HAP-1 (cell line): Measurements from ENCODE around the gene ZNF836.

Experiments
- DNase-seq, 2 experiments: peaks; one replicate each; pipeline ENCODE4 v3.0.0-alpha.2; 2016 to 2020; ENCODE audit warnings: low spot score in 2 of 2
- H3K27me3 ChIP-seq: fragments of 250-450 bp; sonication (Bioruptor Pico); 2 replicates; pipeline ENCODE4 v1.5.1; 2020; ENCODE audit warnings: low read depth, mild to moderate bottlenecking, moderate library complexity
- H3K36me3 ChIP-seq: fragments of 250-450 bp; sonication (Bioruptor Pico); replicated peaks from 2 replicates; pipeline ENCODE4 v1.5.1; 2020; ENCODE audit warnings: mild to moderate bottlenecking
- H3K4me1 ChIP-seq: fragments of 250-450 bp; sonication (Bioruptor Pico); 2 replicates; pipeline ENCODE4 v1.5.1; 2020; ENCODE audit warnings: mild to moderate bottlenecking
- H3K4me3 ChIP-seq: fragments of 250-450 bp; sonication (Bioruptor Pico); 2 replicates; pipeline ENCODE4 v1.5.1; 2020; ENCODE audit warnings: mild to moderate bottlenecking, moderate library complexity
- H3K9me3 ChIP-seq: fragments of 250-450 bp; sonication (Bioruptor Pico); 2 replicates; pipeline ENCODE4 v1.5.1; 2020; ENCODE audit warnings: mild to moderate bottlenecking, moderate library complexity
- in situ Hi-C: fragments of 300-500 bp; cut with MboI; formaldehyde crosslinking; loops from 3 replicates; pipeline ENCODE4 v1.14.3; 2020; ENCODE audit warnings: low sequenced_read_pairs, inconsistent platforms, mixed read lengths

The ZNF836 gene

DNA sequence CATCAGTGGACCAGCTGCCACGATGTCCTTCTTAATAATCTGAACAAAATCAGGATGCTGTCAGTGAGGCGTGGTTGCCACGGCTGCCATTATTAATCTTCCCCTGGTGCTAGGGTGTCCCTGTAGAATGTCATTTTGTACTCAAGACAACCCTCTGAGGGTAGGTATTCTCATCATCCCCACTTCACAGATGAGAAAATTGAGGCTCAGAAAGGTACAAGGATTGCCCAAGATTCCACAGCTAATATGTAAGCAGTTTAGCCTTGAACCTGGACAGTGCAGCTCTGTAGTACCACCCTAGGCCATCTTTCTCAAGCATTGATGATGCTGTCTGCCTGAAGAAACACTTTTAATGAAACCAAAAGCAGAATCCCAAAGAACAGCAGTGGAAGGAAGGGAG lies 26.5 kb upstream of the ZNF836 start:
- H3K36me3 ChIP-seq, result peaks cover 77% of the 10 kb centered on the region
- H3K9me3 ChIP-seq, result no peaks in the 10 kb centered on the region
- in situ Hi-C loops, result no loop called here
- H3K4me1 ChIP-seq, result no peaks in the 10 kb centered on the region
- no peaks in the 10 kb centered on the region for H3K27me3 ChIP-seq
- DNase-seq, result no peak
- H3K4me3 ChIP-seq, result no peak overlapping the region

DNA sequence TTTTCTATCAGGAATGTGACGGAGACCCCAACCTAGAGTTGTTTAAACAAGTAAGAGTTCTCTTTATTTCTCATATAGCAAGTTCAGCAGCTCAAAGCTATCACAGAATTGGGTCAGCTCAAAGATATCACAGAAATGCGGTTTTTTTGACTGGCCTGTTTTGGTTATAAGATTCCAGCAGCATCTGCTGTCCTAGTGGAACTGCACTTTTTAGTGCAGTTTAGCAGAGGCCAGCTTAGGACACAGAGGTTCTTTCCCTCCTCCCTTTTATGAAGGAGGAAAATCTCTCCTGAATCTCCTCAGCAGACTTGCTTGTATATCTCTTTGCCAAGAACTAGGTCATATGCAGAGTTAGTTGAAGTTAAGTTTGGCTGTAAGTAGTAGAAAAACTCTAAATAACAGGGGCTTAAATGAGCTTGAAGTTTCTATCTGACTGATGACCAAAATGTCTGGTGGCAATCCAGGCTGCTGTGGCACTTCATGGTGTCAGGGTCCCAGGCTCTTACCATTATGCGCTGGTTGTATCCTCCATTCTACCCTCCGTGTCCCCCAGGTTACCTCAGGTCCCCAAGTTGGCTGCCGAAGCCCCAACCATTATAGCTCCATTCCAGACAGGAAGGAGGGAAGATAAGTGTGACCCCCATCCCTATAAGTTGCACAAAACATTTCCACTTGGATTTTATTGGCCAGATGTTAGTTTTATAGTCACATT lies 25.0 kb upstream of the ZNF836 start:
- in situ Hi-C loops, result no loop called here
- Histone ChIP-seq H3K36me3 (peaks cover 72% of the 10 kb centered on the region), H3K4me3 (no peak overlapping the region), H3K9me3 (no peaks in the 10 kb centered on the region), H3K4me1 (peaks cover 5% of the 10 kb centered on the region; the same call in 1 of the 2 replicates), H3K27me3 (no peaks in the 10 kb centered on the region)
- no peak for DNase-seq

DNA sequence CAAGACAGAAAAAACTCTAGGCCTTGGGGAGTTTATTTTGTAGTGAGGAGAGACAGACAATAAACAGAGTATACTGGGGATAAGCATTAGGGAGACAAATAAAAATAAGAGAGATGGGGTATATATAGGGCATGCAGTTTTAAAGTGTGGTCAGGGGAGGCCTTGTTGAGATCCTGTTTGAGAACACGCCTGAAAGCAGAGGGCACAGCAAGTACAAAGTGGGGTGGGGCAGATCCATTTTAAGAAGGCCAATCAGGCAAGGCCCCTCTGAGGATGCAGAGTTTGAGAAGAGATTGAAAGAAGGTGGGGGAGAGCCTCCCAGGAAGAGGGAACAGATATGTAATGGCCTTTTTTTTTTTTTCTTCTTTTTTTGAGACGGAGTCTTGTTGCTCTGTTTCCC lies 20.5 kb upstream of the ZNF836 start:
- Histone ChIP-seq H3K27me3 (no peaks in the 10 kb centered on the region), H3K4me3 (peak overlapping the region; percentile 100), H3K36me3 (peaks cover 51% of the 10 kb centered on the region), H3K9me3 (no peaks in the 10 kb centered on the region), H3K4me1 (peaks cover 7% of the 10 kb centered on the region; the same call in 1 of the 2 replicates)
- in situ Hi-C loops, result no loop called here
- peak in 1 of 2 experiments; percentile 13 for DNase-seq

DNA sequence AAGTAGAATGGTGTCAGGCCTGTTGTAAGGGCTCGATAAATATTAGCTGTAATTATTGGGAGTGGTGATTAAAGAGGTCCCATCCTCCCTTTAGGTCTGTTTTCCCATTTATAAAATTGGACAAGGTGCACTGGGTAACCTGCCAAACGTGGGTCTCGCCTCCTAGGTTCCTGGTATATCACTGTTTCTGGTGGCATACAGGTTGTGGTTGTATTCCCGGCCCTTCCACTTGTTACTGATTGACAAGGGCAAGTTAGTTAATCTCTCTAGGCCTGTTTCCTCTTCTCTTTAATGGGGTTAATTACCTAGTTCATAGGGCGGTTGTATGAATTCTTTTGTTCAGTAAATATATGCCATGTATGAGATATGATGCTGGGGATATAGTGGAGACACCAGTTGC lies 20.0 kb upstream of the ZNF836 start:
- DNase-seq, result no peak
- no peaks in the 10 kb centered on the region for H3K9me3 ChIP-seq
- no peaks in the 10 kb centered on the region for H3K27me3 ChIP-seq
- peaks cover 46% of the 10 kb centered on the region for H3K36me3 ChIP-seq
- in situ Hi-C loops, result no loop called here
- peak overlapping the region; percentile 100 for H3K4me3 ChIP-seq
- H3K4me1 ChIP-seq, result peaks cover 7% of the 10 kb centered on the region; the same call in 1 of the 2 replicates

DNA sequence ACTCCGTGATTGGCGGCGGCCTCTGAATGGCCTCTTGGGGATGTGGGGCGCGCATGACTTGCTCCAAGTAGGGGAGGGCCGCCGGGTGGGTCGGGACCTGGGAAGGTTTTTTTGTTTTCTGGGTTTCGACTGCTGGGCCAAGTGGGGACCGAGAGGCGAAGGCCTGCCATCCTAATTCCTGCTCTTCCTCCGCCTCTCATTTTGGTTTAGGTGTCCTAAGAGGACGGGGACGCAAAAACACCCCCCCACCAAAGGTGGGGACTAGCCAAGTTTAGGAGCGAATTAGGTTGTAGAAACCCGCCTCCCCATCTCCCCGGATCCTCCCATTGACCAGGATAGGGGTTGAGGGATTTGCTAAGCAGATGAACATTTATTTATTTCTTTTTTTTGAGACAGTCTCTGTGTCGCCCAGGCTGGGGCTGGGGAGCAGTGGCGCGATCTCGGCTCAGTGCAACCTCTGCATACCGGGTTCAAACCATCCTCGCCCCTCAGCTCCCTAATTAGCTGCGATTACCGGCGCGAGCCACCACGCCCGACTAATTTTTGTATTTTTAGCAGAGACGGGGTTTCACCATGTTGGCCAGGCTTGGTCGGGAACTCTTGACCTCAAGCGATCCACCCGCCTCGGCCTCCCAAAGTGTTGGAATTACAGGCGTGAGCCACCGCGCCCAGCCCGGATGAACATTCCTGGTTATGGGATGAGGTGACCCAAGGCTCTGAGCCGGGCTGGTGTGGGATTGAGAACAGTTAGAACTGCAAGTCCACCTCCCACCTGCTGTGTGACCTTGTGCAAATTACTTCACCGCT lies 19.3 kb upstream of the ZNF836 start:
- in situ Hi-C loops, result no loop called here
- H3K4me3 ChIP-seq, result peak overlapping the region; percentile 100
- H3K9me3 ChIP-seq, result no peaks in the 10 kb centered on the region
- peak in 1 of 2 experiments; percentile 42 for DNase-seq
- peaks cover 39% of the 10 kb centered on the region for H3K36me3 ChIP-seq
- H3K27me3 ChIP-seq, result no peaks in the 10 kb centered on the region
- peaks cover 7% of the 10 kb centered on the region; the same call in 1 of the 2 replicates for H3K4me1 ChIP-seq

DNA sequence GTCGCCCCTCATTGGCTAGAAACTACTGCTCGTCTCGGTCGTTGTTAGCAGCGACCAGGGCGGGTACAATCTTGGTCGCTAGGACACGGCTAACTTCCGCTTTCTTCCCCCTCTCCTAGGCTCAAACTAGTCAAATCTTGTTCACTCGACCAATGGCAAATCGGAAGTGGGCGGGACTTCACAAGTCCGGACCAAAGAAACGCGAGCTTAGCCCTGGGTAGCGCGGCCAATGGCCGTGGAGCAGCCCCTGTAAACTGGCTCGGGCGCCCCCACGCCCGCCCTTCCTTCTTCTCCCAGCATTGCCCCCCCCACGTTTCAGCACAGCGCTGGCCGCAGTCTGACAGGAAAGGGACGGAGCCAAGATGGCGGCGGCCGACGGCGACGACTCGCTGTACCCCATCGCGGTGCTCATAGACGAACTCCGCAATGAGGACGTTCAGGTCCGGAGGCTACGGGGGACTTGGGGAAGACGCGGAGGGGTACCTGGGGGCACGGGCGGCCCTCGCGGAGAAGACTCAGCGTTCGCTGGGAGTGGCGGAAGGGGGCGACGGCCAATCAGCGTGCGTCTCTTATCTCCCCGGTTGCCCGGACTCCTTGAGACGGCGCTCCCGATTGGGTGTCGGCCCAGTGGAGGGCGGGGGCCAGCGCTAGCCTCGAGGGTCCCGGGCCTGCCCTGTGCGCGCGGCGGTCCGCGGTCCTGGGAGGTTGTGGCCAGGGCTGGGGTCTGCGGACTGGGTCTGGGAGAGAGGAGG lies 18.5 kb upstream of the ZNF836 start, which contains the start of gene PPP2R1A:
Gene PPP2R1A (plus strand): TSS at position 318 of the 752 bp plus-strand sequence. CDS start 45 bp downstream, at position 363.
- Histone ChIP-seq H3K36me3 (peaks cover 31% of the 10 kb centered on the region), H3K4me1 (peaks cover 7% of the 10 kb centered on the region; the same call in 1 of the 2 replicates), H3K4me3 (peak within 1 kb of the TSS; percentile 100), H3K27me3 (no peaks in the 10 kb centered on the region), H3K9me3 (no peaks in the 10 kb centered on the region)
- in situ Hi-C loops, result no loop called here
- peak; percentile 98 to 100 for DNase-seq

DNA sequence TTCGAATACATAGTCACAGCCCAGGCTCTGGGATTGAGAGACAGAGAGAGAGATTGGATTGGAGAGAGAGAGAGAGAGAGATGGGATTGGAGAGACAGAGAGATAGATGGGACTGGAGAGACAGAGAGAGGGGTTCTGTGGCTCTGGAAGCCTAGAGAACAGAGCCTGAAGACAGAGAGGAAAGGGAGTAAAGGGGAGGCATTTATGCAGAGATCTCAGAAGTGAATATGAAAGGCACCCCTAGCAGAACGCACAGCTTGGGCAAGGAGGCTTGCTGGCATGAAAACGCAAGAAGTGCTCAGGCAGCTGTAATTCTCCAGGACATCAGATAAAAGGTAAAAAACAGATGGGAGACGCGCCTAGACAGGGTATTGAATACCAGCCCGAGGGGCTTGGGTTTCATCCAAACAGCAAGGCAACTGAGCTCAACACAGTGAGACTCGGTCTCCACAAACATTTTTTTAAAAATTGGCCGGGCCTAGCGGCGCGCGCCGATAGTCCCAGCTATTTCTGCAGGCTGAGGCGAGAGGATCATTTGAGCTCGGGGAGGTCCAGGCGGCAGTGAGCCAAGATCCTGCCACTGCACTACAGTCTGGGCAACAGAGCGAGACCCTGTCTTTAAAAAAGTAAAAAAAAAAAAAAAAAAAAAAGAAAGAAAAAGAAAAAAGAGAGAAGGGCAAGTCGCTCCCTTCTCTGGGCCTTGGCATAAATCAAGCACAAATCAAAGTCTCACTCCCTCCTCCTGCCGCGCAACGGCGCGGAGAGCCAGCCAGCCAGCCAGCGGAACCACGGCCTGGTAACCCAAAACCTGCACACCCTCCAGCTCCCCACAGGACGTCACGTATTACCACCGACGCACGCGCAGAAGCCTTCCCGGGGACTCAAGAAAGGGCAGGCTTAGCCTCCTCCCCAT lies 17.7 kb upstream of the ZNF836 start:
- H3K27me3 ChIP-seq, result no peaks in the 10 kb centered on the region
- H3K9me3 ChIP-seq, result no peaks in the 10 kb centered on the region
- H3K4me1 ChIP-seq, result peaks cover 7% of the 10 kb centered on the region; the same call in 1 of the 2 replicates
- DNase-seq, result peak; percentile 98 to 99
- H3K36me3 ChIP-seq, result peaks cover 27% of the 10 kb centered on the region
- H3K4me3 ChIP-seq, result peak overlapping the region; percentile 31
- in situ Hi-C loops, result no loop called here

DNA sequence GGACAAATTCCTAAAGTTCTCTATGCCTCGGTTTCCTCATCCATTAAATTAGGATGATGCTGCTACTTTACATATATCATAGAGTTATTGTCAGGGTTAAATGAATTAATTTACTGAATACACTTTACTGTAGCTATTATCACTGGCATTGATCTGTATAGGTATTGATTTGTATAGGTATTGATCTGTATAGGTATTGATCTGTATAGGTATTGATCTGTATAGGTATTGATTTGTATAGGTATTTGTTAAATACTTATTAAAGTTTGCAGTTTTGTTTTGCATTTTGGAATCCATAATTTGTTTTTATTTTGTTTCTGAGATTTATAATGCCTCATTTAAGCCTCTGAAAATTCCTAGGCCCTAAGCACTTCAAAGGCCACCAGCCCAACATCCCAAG lies 16.0 kb upstream of the ZNF836 start:
- Histone ChIP-seq H3K9me3 (no peaks in the 10 kb centered on the region), H3K4me1 (peaks cover 7% of the 10 kb centered on the region; the same call in 1 of the 2 replicates), H3K27me3 (no peaks in the 10 kb centered on the region), H3K4me3 (no peak overlapping the region), H3K36me3 (peaks cover 15% of the 10 kb centered on the region)
- no peak for DNase-seq
- in situ Hi-C loops, result no loop called here

DNA sequence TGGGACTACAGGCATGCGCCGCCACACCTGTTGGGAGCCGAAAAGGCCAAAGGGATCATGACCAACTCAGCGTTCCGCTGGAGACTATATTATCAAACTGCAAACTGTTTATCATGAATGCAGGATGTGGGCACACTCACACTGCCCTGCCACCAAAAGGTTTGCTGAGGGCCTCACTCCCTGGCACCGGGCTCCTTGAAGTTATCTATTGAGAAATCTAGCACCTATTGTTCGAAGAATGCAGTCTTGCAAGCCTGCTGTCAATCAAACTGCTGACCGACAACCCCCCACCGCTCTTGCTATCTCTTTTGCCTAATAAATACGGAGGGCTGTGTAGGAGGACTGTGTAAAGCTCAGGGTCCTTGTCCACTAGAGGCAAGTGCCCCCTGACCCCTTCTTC lies 5.2 kb upstream of the ZNF836 start:
- Histone ChIP-seq H3K4me3 (no peak overlapping the region), H3K27me3 (no peaks in the 10 kb centered on the region), H3K9me3 (0 out of 2 replicates have a peak, but pooled peaks cover 3% of the 10 kb centered on the region), H3K36me3 (no peaks in the 10 kb centered on the region), H3K4me1 (peaks cover 5% of the 10 kb centered on the region)
- in situ Hi-C loops, result no loop called here
- DNase-seq, result no peak

DNA sequence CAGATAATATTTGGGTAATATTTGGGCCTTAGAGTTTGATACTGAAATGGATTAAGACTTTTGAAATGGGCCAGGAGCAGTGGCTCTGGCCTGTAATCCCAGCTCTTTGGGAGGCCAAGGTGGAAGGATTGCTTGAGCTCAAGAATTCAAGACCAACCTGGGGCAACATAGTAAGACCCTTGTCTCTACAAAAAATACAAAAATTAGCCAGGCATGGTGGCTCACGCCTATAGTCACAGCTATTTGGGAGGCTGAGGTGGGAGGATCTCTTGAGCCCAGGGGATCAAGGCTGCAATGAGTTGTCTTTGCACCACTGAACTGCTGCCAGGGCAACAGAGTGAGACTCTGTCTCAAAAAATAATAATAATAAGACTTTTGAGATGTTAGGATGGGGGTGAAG lies 926 bp upstream of the ZNF836 start:
- in situ Hi-C loops, result no loop called here
- Histone ChIP-seq H3K9me3 (0 out of 2 replicates have a peak, but pooled peaks cover 3% of the 10 kb centered on the region), H3K4me3 (no peak overlapping the region; the same call in 1 of the 2 replicates), H3K27me3 (no peaks in the 10 kb centered on the region), H3K36me3 (peaks cover 6% of the 10 kb centered on the region), H3K4me1 (peaks cover 5% of the 10 kb centered on the region)
- no peak for DNase-seq

DNA sequence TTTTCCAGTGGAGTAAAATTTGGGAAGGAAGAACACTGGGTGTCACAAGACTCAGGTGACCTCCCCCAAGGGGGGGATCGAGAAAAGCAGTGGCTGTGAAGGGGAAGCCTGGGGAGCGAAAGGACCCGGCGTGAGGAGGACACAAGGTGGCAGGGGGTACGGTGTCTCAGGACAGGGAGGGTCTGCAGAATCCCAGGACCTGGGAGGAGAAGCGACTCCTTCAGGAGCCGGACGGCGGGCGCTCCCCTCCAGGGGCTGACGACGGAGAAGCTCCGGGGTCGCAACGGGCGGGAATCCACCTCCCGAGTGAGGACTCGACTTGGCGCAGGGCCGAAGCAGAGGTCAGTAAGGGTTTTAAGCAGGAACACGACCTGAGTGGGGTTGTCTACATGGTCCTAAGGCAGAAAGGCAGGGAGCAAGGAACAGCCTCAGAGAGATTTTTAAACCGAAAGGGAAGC lies 529 bp downstream of the ZNF836 start:
- H3K4me1 ChIP-seq, result peaks cover 5% of the 10 kb centered on the region
- H3K27me3 ChIP-seq, result no peaks in the 10 kb centered on the region
- peak in 1 of 2 experiments; percentile 33 for DNase-seq
- H3K36me3 ChIP-seq, result peaks cover 9% of the 10 kb centered on the region
- H3K9me3 ChIP-seq, result 0 out of 2 replicates have a peak, but pooled peaks cover 3% of the 10 kb centered on the region
- in situ Hi-C loops, result no loop called here
- peak overlapping the region; percentile 65 for H3K4me3 ChIP-seq

DNA sequence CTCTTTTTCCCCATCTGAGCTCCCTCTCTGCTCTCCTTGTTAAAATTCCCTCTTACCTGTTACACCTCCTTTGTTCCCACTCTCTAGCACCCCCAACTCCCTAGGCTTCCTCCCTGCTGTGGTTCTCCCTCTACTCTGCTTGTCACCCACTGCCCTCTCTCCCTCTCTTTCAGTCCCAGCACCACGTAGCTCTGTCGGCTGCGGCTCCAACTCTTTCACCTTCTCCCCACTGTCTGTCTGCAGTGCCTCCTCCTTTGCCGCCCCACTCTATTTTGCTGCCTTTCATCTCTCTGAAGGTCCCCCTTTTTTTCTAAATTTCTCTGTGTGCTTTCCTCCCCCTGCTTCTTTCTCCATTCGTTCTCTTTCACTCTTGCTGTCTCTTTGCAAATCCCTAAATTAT lies 1.1 kb downstream of the ZNF836 start:
- in situ Hi-C loops, result no loop called here
- H3K4me3 ChIP-seq, result peak overlapping the region; percentile 65

More for the DNA sequence above, 1.1 kb downstream of the ZNF836 start:
- Histone ChIP-seq H3K9me3 (0 out of 2 replicates have a peak, but pooled peaks cover 3% of the 10 kb centered on the region), H3K36me3 (peaks cover 10% of the 10 kb centered on the region), H3K27me3 (no peaks in the 10 kb centered on the region), H3K4me1 (peaks cover 5% of the 10 kb centered on the region)
- no peak for DNase-seq
